GM18861 (cell line): ENCODE results near the gene HOXD10.
A peak's percentile ranks its signal among the peaks of the same experiment; 100 is the strongest.

Source experiments
- ATAC-seq: cut with Tn5 transposase; IDR thresholded peaks from one replicate; pipeline ENCODE4 v1.9.1; 2021; ENCODE audit not compliant: unreplicated experiment

Gene HOXD10

GRCh38 chr2:176094349-176094748 lies 22.2 kb upstream of the HOXD10 start:
- ATAC-seq, result no peak

- no peak for ATAC-seq
Observed at GRCh38 chr2:176095421-176095820, 21.2 kb upstream of the HOXD10 start.

GRCh38 chr2:176096243-176096985 lies 20.2 kb upstream of the HOXD10 start:
- no peak for ATAC-seq

- ATAC-seq, result peak; percentile 93
Observed at GRCh38 chr2:176096986-176097819, 19.4 kb upstream of the HOXD10 start.

- no peak for ATAC-seq
Observed at GRCh38 chr2:176097820-176098365, 18.7 kb upstream of the HOXD10 start.

- ATAC-seq, result no peak
Observed at GRCh38 chr2:176098366-176099158, 18.0 kb upstream of the HOXD10 start.

GRCh38 chr2:176099159-176099727 lies 17.3 kb upstream of the HOXD10 start:
- no peak for ATAC-seq

- ATAC-seq, result no peak
Observed at GRCh38 chr2:176099728-176100546, 16.6 kb upstream of the HOXD10 start, which contains the start of gene HOXD12. TSS of gene HOXD12 (plus strand) at chr2:176099795. CDS start at chr2:176099802, 7 bp downstream.

GRCh38 chr2:176100547-176101140 lies 15.9 kb upstream of the HOXD10 start:
- no peak for ATAC-seq

GRCh38 chr2:176101216-176101830 lies 15.3 kb upstream of the HOXD10 start:
- ATAC-seq, result no peak

- ATAC-seq, result no peak
Observed at GRCh38 chr2:176101842-176102241, 14.7 kb upstream of the HOXD10 start.

GRCh38 chr2:176102309-176102866 lies 14.2 kb upstream of the HOXD10 start:
- no peak for ATAC-seq

- ATAC-seq, result no peak
Observed at GRCh38 chr2:176103194-176103593, 13.4 kb upstream of the HOXD10 start.

GRCh38 chr2:176103742-176104315 lies 12.7 kb upstream of the HOXD10 start:
- ATAC-seq, result no peak

- ATAC-seq, result no peak
Observed at GRCh38 chr2:176104316-176105077, 12.1 kb upstream of the HOXD10 start.

- ATAC-seq, result no peak
Observed at GRCh38 chr2:176105078-176105729, 11.4 kb upstream of the HOXD10 start.
